Stimulated activated CD8-positive, alpha-beta memory T cell treated with anti-CD3 and anti-CD28 coated beads, Interleukin-12 subunit alpha, Interleukin-12 subunit beta, amount 100 ng/mL, for 4 hours (primary cell): Measurements from ENCODE around the gene UGGT2.
"Not testable (repeated sequence)": the region's sequence is repeated elsewhere in the genome, so short reads cannot be mapped to it uniquely, and the experiment has no call there.

ENCODE experiments used
- DNase-seq: peaks from one replicate; pipeline ENCODE4 v3.0.0-alpha.2; 2020; ENCODE audit warnings: low read depth

Gene UGGT2

DNA sequence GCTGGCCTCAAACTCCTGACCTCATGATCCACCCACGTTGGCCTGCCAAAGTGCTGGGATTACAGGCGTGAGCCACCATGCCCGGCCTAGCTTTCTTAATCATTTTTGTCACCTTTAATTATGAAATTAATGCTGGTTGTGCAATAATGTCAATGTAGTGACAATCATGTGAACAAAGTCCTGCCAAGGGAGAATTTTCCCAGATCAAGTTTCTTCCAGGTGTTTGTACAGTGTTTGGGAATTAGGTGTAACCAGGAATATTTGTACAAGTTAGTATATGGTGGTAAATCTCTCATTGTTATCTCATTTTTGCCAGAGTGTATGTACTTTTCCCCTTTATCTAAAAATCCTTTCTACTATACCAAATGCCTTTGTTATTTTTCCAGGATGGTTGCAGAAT lies 171.1 kb downstream of the UGGT2 start:
- no peak for DNase-seq

DNA sequence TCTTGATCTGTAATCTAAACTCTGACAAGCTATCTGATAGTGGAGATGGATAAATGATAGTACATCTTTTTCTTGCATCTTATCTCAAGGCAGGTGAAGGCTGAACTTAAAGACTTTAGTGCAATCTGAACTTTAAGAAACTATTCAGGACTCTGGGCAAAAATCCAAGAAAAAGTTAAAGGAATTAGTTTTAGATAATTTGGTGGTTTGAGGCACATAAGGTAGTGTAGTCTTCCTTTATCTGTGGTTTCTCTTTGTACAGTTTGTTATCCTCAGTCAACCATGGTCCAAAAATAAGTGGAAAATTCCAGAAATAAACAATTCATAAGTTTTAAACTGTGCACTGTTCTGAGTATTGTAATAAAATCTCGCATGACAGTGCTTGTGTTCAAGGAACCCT lies 172.9 kb downstream of the UGGT2 start:
- no peak for DNase-seq

DNA sequence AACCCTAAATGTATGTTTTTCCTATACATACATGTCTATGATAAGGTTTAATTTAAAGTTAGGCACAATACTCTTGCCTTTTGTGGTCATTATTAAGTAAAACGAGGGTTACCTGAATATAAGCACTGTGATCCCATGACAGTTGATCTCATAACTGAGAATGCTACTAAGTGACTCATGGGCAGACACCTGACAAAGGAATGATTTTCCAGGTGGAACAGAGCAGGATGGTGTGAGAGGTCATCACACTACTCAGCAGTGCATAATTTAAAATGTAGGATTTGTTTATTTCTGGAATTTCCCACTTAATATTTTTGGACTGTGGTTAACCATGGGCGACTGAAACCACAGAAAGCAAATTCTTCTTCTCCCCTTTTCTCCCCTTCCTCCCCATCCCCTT lies 178.9 kb downstream of the UGGT2 start:
- no peak for DNase-seq

DNA sequence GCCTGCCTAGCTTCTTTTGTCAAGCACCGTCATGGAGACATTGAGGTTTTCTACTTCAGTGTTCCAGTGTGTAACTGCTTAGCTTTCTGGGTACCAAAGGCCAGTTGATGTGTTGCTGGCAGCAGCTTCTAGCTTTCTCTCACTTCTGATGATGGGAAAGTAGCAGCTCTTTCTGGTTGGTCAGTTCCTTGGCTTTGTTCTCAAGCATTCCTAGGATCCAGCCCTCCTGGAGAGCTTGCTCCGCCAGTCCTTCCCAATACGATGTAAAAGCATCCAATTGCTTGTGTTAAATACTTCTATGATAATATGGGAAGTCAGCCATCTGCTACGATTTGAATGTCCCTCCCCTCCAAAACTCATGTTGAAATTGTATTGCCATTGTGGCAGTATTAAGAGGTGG lies 182.8 kb downstream of the UGGT2 start:
- no peak for DNase-seq

DNA sequence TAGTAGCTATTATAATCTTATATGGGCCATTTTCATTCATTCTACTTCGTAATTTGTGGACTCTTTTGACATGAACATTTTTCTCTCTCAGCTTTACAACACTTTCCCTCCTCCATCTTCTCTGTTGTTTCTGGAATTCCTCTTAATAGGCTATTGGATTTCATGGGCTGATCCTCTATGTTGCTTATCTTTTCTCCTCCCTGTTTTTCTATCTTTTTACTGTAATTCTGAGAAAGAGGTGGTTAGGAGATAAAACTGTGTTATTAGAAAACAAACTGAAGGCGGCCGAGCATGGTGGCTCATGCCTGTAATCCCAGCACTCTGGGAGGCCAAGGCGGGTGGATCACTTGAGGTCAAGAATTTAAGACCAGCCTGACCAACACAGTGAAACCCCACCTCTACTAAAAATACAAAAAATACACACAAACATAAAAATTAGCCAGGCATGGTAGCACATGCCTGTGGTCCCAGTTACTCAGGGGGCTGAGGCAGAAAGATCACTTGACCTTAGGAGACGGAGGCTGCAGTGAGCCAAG lies 188.1 kb downstream of the UGGT2 start:
- no peak for DNase-seq

DNA sequence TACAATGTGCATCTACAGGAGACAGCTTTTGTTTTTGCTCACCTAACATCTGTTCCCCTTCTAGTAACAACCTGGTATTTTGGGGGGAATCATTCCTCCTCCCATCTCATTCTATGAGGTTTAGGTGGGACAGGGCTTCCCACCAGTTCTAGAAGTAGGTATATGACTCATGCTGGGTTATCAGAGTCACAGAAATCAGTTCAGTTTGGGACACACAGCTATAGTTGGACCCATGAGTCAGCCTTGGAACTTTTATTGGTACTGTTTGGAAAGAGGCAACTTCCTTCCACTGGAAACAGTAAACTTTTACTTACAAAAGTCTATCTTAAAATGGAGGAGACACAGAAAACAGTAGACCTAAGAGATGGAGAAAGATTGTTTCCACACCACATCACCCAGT lies 190.8 kb downstream of the UGGT2 start:
- DNase-seq: no peak

DNA sequence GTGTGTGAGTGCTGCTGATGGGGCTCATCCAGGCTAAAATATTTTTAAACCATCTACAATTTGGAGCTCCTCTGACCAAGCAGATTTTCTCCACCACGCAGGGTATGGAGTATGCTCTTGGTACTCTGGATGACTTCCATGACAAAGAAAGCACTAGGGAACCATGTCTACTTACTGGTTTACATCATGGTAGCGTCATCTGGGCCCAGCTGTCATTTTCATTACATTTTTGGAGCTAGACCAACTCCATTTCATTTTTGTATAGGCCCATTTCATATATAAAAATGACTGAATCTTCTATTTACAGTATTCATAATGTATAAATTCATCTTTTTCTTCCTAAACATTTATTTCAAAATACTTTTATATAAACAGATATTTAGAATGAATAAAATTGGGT lies 191.9 kb downstream of the UGGT2 start:
- no peak for DNase-seq

DNA sequence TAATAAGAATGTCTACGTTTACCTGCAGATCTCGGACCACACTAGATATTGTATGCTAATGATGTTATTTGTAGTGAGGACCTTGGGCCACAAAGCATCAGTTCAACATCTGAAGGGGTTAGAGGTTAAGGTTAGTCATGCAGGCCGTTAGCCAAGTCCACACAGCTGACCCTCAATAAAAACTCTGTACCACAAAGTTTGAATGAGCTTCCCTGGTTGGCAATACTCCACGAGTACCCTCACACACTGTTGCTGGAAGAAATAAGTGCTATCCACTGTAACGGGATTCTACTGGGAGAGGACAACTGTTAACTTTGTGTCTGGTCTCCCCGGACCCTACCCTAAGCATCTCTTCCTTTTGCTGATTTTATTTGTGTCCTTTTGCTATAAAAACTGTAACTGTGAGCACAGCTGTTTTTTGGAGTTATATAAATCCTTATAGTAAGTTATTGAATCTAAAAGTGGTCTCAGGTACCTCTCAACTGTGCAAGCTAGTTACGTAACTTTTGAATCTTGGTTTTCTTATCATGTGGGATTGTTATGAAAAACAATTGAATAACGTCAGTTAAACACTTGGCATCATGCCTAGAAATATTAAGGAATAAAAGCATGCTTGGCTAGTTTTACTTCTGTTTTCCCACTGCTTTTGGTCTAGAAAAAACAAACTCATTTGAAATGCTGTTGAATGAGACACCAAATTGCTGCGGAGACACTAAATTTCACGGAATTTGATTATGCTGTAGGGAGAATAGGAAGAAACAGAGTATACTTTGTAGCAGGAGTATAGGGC lies 194.7 kb downstream of the UGGT2 start:
- no peak for DNase-seq

DNA sequence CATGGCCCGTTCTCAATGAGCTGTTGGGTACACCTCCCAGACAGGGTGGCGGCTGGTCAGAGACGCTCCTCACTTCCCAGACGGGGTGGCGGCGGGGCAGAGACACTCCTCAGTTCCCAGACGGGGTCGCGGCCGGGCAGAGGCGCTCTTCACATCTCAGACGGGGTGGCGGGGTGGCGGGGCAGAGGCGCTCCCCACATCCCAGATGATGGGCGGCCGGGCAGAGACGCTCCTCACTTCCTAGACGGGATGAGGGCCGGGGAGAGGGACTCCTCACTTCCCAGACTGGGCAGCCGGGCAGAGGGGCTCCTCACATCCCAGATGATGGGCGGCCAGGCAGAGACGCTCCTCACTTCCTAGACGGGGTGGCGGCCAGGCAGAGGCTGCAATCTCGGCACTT lies 207.5 kb downstream of the UGGT2 start:
- not testable (repeated sequence) for DNase-seq

DNA sequence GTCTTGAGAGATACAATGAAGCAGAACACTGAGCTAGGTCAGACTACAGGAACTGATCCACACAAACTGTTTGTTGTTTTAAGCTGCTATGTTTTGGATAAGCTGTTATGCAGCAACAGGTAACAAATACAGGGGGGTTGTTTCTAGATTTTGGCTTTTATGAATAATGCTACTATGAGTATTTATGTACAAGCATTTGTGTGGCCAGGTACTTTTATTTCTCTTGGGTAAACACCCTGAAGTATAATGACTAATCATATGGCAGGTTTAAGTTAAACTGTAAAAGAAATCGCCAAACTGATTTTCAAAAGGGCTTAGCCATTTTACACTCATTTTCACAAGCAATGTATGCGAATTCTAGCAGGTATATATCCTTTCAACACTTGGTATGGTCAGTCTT lies 210.3 kb downstream of the UGGT2 start:
- no peak for DNase-seq

DNA sequence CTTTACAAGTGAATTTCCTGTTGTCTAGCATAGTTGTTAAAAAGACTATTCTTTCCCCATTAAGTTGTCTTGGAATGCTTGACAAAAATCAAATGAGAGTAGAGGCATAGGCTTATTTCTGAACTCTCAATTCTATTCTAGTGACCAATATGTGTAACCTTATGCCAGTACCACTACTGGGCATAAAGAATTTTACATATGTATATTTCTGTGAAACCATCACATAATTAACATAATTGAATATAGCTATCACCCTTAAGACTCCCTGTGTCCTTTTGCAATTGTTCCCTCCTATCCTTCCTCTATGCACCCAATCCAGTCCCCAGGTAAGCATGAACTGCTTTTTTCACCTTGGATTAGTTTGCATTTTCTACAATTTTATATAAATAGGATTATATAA lies 211.3 kb downstream of the UGGT2 start:
- no peak for DNase-seq

DNA sequence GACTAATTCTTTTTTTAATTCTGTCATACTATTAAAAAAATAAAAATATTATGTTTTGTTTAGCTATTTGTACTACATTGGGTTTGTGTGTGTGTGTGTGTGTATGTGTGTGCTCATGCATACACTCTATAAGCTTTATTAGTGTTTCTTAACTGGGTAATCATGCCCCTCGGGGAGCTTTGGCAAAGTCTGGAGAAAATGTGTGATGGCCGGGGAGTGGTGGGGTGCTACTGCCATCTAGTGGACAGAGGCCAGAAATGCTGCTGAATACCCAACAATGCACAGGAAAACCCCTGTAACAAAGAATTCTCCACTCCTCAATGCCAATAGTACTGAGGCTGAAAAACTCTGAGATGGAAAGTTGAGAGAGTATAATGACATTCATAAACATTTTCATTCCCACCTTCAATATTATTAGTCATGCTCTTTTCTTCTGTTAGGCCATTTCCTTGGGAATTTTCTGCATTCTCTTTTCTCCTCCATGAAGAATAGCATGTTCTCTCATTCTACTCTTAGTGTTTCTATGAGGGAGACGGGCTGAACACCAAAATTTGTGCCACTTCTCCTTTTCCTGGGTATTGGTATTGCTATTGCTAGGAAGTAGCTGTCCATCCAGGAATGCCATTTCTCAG lies 219.0 kb downstream of the UGGT2 start:
- peak; percentile 23 for DNase-seq

DNA sequence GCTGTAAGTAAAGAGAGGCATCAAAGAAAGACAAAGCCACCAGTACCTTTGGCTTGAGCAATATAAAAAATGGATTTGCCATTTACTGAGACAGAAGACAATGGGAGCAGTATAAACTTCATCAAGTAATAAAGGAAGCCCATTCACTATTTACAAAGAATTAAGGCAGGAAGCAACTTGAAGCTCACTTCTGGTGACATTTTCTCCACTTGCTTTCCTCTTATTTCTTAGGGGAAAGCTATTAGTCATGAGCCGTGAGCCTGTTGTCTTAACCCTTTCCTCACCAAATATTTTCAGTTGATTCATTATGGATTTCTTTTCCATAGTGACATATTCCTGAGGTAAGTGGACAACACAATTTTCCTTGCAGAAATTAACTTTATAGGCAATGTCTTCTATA lies 219.5 kb downstream of the UGGT2 start:
- DNase-seq: no peak

DNA sequence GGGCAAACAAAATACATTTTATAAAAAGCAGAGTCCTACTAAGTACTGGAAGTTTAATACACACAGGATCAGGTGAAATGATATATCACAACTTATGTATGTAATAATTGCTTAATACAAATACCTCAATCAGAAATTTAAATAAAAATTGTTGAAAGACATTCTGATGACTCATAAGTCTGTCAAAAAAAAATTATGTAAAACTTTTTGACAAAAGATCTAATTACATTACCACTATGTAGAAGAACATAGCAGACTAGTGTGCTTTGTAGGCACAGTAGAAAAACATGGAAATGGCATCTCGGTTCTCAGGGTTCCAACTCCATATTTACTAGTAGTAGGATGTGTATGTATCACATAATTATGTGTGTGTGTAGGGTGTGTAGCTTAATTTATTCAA lies 220.1 kb downstream of the UGGT2 start:
- no peak for DNase-seq

DNA sequence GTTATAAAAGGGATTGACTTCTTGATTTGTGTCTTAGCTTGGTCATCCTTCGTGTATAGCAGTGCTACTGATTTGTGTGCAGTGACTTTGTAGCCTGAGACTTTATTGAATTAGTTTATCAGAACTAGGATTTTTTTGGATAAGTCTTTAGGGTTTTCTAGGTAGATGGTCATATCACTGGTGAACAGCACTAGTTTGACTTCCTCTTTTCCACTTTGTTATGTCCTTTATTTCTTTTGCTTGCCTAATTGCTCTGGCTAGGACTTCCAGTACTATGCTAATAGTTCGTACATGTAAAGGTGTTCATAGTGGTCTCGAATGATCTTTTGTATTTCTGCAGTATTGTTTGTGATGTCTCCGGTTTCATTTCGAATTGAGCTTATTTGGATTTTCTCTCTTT lies 230.9 kb downstream of the UGGT2 start:
- DNase-seq: no peak

DNA sequence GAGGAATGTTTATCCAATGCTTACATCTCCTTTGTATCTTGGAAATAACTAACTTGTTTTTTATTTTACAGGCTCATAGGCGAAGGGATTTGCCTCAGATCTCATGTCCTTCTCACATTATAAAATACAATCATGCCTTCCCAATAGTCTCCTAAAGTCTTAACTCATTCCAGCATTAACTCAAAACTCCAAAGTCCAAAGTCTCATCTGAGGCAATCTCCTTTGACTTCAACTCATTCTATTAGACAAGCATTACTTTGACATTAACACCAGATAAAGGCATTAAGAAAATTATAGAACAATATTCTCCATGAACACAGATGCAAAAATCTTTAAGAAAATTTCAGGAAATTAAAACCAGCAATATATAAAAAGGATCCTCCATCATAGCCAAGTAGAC lies 238.7 kb downstream of the UGGT2 start:
- no peak for DNase-seq

DNA sequence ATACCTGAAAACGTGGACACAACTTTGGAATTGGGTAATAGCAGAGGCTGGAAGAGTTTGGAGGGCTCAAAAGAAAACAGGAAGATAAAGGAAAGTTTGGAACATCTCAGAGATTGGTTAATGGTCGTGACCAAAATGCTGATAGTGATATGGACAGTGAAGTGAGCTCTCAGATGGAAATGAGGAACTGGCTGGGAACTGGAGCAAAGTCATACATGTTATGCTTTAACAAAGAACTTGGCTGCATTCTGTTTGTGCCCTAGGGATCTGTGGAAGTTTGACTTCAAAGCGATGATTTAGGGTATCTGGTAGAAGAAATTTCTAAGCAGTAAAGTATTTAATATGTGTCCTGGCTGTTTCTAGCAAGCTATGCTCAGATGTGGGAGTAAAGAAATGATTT lies 240.1 kb downstream of the UGGT2 start:
- no peak for DNase-seq

DNA sequence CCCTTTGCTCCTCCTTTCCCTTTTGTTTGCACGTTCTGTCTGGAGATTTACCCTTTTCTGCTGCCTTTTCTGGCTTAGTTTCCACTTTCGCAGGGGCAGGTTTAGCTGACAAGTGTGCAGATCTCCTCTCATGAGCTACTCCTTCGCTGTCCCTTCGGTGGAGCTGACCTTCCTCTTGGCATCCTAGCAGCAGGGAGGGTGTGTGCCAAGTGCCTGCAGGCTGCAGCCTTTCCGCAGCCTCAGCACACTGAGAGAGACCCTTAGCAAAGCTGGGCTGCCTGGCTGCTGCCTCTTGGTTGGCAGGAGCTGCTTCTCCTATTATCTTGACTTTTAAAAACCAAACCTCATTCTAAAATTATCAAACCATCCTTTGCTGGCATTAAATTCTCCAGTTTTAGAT lies 243.8 kb downstream of the UGGT2 start:
- no peak for DNase-seq

DNA sequence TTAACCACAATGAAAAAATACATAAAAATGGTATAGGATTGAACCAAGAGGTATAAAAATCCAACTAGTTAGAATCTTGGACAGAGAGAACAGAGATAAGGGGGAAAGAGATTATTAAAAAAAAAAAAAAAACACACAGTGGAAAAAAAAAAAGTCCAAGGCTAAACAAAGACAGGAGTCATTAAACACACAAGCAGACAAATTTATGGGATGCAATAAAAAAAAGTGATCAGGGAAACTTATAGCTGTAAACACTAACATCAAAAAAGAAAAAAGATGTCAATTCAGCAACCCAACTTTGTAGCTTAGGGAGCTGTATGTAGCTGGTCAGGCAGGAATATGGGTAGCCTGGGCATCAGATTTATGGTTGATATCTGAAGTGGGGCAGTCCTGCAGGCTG lies 247.3 kb downstream of the UGGT2 start:
- DNase-seq: no peak

DNA sequence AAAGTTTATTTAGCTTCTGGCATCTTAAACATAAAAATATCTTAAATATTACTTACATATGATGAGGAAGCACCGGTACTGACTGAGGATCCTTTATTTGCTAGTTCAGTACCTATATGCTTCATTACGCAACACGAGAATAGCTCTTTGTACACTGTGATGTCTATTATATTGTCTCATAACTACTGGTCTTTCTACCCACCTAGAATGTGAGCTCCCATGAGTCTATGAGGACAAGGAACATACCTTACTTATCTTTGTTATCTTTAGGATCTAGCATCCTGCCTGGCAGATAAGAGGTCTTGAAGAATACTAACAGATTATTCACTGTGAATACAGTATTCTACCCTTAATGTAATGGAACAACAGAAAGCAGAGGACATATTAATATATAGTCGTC lies 251.4 kb downstream of the UGGT2 start:
- DNase-seq: no peak

DNA sequence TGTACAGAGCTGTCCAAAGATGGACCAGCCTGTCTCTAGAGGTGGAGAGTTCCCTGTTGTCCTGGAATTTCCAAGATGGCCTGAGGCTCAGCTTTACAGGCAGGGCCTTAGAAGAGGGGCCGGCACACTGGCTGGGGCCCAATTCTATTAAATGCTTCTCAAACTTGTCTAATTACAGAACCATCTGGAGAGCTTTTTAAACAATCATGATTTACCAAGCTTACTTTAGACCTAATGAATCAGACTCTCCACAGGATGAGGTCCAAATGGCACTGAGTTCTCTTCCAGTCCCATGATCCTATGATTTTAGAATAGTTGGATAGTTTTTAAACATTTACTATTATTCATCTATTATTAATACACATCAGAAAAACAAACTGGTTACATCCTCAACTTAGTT lies 252.8 kb downstream of the UGGT2 start:
- no peak for DNase-seq

DNA sequence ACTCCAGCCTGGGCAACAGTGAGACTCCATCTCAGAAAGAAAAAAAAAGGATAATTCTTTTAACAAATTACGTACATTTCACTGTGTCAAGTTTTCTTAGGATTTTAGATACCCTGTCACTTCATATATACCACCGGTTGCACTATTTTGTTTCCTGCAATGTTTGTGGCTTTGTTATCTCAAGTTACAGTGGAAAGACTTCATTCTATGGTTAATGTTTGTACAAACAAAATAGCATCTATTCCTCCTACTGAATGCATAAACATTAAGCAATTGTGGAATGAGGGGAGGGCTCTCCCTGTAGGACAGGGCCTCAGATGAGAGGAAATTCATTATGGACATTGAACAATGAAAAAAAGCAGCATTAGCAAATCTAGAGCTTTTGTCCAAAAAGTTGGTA lies 256.2 kb downstream of the UGGT2 start:
- no peak for DNase-seq

DNA sequence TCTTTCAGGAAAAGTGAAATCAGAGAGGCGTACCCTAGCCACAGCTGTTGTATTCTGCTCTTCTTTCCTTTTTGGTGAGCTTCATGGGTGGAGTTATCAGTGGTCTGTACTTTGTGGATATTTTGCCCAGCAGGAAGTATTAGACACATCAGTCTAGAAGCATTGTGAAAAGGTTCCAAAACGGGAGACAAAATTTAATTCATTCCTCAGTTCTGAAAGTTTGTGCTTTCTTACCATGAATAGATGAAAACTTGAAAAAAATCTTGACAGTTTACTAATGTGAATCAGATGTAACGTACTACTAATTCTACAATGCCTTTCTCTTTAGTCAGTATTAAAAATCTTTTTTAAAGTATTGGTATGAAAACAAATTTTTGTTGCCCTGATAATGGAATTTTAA lies 259.4 kb downstream of the UGGT2 start:
- no peak for DNase-seq

DNA sequence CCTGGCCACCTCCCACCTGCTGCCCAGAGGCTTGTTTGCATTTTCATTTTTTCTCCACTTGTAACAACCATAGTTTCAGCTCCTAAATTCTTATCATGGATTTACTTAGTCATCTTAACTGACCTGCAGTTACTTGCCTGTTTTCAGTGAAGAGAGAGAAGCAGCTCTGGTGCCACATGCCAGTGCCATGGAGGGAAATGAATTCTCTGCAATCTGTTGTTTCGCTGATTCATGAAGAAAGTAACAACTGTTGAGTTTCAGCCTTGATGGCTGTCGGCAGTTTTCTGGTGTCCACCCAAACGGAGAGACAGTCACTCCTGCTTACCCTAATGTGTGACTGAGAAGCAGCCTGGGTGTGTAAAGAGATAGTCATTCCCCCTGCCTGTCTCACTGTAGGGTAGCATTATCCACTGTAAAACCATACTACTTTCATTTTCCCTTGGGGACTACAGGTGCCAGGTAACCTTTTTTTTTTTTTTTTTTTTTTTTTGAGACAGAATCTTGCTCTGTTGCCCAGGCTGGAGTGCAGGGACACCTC lies 260.1 kb downstream of the UGGT2 start:
- DNase-seq: no peak
